Activated CD4-positive, CD25-positive, alpha-beta regulatory T cell treated with anti-CD3 and anti-CD28 coated beads, Interleukin-2, amount 50 U/mL, for 24 hours (primary cell): Measurements from ENCODE around the gene LRRFIP1.

Source experiments
- ATAC-seq, 2 donors: fragments of 150-1000 bp; cut with Tn5 transposase; one replicate each; pipeline ENCODE4 v1.10.0; 2021; ENCODE audit warnings: mild to moderate bottlenecking in 1 of 2, moderate library complexity in 1 of 2

The LRRFIP1 gene

DNA sequence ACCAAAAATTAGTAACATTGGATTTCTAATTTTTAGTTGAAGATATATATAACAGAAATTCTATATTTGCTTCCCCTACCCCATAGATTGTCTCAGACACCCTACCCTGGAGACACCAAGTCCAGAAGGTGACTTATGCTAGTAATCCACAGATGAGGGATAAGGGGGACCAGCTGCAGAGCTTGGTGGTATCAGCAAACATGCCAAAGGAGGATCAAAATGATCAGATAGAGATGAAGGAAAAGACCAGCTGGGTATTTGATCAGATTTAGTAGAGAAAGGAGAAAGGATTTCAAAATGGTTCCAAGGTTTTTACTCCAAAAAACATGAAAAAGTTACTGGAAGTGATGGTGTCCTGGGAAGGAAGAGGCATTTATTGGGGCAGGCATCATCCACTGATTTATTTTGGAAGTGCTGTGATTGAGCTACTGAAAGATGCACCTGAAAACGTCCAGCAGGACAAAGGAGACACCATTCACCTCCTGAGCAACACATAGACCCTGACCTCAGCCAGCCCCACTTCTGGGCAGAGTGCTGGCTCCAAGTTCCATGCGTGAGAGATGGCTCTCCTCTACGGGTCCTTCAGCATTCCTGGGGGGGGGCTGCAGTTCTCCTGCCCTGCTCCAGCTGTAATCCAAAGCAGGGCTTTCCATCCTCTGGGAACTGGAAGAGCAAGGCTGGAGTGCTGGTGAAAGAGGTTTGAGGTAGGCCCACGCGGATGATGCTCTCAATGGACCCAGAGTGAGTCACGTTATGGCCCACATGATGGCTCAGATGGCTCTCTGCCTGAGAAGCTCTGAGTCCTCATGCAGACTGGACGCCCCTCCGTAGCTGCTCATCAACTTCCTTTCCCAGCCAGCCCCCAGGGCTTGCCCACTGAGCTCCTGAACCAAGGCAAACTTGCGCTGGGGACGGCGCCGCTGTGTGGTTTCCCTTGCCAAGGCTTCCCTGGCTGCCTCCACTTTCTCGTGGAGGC, 3.7 kb upstream of the LRRFIP1 start:
- ATAC-seq, result no peak

DNA sequence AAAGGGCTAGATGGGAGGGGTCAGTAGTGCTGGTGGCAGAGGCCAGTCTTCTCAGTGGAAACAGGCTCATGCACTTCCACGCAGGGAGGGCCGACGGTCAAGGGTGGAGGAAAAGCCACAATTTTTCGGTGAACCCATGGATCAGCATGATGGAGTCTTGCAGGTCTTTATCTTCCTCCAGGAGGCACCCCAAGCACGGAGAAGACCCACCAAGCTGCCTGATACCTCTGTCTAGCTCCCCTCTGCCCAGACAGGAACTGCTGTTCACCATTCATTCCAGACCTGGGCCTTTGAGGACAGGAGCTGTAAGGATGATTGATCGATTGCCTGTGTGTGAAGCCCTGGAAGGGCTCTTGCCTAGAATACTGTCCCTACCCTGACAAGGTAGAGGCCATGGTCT, 2.8 kb upstream of the LRRFIP1 start:
- no peak for ATAC-seq

DNA sequence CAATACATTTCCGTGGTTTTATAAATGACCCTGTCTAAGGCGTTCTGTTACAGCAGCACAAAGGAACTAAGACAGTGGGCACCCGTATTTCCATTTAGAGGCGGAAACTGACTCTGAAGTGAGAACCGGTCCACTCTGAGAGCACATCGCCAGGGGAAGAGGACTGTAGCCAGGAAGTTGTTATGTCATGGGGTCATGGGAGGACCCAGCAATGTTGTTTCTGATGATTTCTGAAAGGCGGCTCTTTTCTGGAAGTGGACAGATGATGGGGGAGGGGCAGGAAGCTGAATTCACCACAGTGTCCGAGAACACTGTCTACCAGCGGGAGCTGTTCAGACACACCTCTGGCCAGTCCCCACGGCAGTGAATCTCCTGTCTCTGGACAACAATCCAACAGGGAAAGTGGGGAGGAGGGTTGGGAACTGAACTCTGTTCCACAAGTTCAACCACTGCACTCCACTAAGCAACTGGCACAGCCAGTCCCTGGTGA, 2.1 kb upstream of the LRRFIP1 start:
- no peak for ATAC-seq

DNA sequence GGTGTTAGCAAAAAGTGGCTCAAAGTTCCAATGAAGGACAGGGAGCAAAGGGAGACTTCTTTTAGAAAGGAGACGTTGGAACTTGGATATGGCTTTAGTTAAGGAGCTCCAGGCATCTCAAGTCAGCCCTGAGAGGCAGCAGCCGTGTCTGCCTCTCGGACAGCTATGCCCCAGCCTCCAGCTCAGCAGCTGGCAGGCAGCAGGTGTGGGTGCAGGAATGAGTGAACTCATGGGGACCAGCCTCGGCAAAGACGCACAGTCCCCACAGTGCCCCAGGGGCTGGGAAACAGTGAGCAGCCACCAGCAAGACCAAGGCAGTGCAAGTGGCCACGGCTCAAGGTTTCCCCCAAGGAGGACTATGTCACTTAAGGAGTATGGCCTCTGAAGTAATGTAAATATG, 1.6 kb upstream of the LRRFIP1 start:
- no peak for ATAC-seq

DNA sequence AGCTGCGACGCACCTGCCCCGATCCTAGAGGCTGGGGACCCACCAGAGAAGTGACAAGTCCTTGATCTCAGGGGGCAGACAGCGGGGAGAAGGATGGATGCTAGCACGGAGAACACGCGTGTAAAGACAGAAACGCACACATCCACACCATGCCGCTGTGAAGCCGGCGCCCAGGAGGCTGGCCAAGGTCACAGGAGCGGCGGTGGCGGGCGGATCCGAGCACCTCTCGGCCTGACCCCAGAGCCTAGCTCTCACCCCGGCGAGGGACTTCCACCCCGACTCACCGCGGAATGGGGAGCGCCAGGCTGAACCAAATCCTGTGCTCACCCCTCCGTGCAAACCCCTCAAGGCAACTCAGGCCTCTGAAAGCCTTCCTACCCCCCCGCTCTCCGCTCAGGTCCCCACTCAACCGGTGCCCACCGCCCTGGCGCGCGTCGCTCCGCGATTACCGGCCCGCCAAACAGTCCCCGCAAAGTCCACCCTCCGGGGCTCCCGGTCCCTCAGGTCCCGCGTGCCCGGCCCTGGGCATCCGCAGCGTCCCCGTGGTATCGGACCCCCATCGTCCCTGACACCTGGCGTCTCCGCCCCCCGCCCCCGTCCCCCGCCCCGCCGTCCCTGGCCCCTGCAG, 460 bp upstream of the LRRFIP1 start:
- peak in 1 of 2 donors; percentile 10 for ATAC-seq

DNA sequence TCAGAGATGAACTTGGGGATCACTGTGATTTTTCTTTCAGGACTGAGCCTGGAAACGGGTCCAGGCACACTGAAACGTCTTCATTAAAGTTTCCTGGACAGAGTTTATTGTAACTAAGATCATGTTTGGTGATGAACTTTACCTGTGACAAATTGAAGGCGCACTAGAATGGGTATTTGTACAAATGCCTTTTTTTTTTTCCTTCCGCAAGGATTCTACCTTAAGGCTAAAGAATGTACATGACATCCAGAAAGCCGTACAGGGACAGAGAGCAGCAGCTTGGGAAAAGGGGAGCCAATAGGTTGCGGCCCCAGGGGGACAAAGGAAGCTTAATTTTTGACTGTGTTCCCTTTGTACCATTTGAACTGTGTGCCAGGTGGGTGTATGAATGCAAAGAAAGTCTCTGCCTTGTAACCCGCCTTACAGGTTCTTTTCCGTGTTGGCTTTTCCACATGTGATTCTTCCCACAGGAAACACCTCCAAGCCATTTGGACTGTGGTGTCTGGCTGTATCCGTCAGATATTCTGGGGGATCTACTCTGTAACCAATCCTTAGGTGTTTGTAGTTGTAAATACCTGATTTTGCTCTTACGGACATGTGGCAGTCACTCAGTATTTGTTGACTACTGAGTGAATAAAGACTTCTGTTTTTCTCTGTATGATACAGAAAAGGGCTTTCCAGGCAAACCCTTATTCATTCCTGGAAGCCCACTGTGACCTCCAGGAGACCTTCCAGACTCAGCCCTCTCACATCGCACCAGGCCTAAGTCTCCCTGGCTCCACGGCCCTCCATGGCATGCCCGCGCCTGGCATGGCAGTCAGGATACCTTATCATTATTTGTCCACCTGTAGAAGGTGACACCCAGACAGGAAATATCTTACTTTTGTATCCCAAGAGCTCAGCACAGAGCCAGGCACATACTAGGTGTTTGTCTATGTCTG, 1.1 kb downstream of the LRRFIP1 start:
- no peak for ATAC-seq

DNA sequence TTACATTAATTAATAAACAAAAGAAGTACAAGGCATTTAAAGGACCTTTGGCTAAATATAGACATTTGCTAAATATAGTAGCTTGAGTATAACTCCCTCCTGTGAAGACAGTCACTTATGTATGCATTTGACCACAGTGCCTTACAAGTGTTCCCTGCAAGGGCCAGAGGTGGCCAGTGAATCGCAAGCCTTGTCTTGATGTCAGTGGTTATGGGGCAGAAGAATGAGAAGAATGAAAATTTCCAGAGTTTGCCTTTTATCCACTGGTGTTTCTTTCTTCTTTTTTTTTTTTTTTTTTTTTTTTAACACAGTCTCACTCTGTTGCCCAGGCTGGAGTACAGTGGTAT, 1.8 kb downstream of the LRRFIP1 start:
- no peak for ATAC-seq

DNA sequence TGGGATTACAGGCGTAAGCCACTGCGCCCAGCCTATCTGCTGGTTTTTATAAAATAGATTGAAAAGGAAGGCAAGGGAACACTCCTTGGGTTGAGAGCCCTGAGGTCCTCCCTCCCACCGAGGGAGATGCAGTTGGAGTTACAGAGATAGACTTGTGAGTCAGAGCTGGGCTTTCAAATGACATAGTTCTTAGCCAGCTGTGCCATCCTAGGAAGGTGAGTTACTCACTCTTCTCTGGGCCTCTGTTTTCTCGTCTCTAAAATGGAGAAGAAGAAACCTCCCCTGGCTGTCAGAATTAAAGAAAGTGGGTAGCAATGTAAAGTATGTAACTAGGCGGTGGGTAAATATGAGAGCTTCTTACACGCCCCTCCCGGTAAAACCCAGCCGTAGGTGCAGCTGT, 2.4 kb downstream of the LRRFIP1 start:
- ATAC-seq, result no peak

DNA sequence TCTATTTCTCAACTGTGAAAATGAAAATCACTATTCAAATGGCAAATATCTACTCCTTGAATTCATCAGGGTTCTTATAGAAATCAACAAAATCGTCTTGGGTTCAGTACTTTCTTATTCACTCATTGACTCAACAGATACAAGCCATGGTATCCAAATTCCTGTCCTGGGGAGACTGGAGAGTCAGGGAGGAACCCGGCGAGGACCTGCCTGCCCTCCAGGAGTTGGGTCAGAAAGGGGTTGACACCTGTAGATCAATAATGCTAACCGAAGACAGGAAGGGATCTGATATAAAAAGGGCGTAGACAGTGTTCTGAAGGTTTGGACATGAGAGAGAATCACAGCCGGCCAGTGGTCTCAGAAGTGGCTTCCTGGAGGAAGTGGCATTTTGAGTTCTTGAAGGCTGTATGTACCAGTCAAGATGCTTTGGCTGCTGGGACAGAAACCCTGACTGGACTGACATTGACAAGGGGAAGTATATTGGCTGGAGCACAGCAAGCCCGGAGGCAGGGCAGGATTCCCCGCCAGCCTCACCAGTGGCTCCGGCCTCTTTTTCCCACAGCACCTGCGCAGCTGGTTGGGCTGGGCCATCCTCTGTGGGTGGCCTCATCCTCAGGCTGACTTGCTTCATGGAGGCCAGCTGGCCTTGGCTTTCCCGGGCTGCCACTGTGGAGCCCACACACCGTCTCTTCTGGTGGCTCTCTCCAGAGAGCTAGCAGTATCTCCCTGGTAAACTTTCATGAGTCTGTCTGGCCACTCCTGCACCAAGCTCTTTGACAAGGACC, 3.0 kb downstream of the LRRFIP1 start:
- ATAC-seq, result no peak

DNA sequence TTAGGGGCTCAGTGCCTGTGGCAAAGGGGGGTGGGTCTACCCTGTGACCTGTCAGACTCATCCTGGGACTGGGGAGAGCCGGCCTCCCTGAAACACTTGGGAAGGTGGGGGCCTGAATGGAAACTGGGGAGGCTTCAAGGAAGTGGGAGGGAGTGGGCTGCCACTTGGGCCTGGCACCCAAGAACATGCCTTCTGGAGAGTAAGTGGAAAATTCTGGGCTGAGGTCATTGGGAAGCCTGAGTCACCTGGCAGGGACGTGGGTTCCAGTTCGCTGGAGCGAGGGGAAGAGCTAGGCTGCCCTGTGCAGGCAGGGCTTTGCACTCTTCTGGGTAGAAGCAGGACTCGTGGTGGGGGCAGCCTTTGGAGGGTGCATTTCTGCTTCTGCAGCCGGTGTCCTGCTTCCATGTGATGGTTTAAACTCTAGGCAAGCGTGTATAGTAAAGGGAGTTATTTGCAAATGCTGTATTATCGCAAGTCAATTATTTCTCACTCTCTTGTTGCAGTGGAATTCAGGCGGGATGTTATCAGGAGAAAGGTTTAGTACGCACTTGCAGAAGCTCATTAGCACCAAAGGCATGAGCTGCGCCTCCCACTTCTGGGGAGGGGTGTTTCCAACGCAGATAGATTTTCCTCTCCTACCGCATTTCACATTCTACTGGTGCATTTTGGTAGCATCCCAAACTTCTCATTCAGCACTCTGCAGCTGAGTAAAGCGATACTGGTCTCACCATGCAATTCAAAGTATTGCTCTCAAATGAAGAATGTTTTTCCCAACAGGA, 3.8 kb downstream of the LRRFIP1 start:
- no peak for ATAC-seq

DNA sequence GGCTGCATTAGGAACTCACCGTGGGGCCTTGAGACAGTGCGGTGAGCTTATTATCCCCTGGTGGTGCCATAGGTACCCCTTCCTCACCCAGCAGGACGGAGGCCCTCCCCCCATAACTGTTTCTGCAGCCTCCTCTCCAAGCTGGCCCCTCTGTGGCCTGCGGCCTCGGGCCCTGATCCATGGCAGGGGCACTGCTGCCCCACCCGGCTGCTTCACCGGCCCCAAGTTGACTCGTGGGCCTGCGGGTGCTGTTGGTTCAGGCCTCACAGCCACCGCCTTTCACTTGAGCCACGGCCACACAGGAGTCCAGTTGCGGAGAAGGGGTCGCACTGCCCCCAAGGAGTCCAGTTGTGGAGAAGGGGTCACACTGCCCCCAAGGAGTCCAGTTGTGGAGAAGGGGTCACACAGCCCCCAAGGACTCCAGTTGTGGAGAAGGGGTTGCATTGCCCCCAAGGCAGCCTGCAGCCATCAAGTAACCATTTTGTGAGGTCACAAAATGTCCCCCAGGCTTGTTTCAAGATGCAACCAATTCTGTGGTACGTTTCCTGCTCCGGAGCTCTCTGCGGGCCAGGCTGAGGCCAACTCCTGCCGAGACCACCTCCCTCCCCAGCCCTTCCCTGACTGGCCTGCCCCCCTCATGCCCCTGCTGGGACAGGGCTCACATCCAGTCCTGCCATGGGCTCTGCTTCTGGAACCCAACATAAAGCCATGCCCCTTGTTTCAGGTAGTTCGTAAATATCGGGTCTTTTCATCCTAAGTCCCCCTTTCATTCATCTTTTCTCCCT, 4.6 kb downstream of the LRRFIP1 start:
- ATAC-seq, result no peak

DNA sequence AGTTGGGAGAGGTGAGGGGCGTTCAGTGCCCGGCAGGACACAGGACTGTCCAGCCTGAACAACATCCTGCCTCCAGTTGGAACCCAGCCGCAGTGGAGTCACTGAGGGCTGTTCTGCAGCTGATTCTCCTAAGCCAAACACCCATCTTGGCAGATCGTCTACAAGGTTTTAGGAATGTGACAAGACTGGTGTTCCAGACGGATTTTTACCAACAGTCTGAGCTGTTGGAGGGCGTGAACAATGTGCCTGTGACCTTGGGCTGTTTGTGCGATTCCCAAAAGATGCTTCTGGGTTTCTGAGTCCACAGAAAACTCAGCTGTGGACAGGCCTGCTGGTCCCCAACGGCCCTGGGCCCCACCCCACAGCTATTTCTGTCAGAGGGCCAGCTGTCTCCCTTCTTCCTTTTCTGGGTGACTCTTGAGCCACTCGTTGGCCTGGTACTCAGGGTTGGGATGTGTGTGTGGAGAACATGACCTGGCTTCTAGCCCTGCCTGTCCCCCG, 5.7 kb downstream of the LRRFIP1 start:
- ATAC-seq, result no peak

DNA sequence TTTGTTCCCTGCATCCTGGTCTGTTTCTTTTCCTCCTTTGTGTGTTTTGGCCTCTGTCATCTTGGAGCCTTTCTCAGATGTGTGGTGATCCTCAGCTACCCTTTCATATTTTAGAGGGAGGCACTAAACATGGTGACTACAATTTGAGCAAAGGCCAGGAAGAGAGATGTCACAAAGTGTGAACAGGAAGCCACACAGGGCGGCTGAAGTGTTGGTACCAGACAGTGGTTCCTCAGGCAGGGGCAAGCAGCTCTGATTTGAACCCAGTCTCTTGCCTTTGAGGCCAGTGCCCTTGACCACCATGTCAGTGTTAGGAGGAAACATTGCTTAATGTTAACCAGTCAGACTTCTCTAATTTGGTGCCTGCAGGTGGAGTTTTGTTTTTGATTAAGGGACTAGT, 9.2 kb downstream of the LRRFIP1 start:
- ATAC-seq, result no peak

DNA sequence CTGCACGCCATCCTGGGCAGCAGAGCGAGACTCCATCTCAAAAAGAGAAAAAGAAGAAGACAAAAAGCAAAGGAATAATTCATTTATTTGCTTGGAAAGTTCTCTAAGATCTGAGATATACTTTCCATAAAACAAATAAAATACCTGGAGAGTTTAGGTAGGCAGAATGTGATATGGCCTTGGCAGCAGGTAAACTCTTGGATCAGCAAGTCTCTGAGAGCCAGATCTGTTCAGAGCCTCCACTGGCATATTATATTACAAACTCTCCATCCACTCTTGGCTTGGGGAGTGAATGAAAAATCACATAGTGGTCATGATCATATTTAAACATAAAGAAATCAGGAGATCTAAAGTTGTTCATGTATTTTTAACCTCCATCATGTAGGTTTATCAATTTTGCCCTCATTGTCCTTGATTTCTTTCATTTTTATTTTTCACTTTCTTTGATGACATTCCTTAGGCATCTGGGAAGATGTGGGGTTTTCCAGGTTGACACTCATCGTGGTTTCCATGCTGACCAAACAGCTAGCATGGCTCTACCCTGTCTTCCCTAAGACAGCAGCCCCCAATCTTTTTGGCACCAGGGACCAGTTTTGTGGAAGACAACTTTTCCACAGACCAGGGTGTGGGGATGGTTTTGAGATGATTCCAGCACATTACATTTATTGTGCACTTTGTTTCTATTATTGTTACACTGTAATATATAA, 10.2 kb downstream of the LRRFIP1 start:
- no peak for ATAC-seq

DNA sequence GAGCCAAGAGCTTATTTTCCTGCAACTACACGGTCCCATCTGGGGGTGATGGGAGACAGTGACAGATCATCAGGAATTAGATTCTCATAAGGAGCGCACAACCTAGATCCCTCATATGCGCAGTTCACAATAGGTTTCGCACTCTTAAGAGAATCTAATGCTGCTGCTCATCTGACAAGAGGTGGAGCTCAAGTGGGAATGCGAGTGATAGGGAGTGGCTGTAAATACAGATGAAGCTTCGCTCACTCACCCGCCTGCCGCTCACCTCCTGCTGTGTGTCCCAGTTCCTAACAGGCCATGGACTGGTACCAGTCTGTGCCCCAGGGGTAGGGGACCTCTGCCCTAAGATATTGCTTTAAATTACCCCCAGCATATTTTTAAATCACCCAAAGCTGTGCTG, 10.8 kb downstream of the LRRFIP1 start:
- no peak for ATAC-seq

DNA sequence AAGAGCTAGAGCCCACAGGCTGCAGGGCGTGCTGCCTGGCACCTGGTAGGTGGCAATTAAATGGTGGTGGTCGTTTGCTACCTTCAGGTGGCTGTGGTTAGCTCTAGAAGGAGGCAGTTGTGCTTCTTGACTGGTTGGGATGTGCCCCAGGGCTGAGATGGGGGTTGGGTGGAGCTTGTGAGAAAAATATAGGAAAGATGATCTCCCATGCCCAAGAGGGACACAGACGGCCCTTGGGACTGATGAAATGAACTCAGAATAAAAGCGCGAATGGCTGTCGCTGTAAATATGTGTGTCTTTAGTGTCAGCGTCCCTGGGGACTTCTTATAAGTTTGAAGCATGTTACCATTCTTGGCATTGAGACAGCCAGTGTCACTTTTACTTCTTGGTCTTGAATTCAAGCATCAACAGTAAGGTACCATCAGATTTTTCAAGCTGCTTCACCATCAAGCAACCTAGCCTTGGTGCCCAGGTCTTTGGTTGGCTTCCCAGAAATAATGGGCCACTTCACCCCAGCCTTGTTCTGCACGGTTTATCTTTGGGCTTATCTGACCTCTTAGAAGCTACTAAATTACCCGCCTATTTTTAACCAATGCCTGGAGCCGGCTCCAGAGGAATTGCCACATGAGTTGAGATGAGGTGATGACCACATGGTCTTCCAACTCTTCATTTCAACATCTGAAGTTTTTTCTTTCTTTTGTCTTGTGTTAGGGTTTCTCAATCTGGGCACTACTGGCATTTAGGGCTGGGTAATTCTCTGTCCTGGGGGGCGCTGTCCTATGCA, 11.9 kb downstream of the LRRFIP1 start:
- ATAC-seq, result no peak

DNA sequence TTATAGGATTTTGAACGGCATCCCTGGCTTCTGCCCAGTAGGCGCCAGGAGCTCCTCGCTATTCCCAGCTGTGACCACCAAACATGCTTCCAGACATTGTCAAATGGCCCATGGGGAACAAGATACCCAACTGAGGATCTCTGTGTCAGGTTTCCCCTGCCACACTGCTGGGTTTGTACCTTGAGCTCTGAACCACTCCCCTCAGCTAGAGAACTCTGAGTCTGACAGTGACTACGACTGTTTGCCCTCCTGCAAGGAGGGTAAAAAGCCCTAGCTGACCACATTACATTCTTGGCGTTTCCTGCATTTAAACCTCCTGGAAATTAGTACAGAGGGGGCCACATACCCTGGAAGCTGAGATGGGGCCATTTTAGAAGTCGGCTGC, 12.4 kb downstream of the LRRFIP1 start:
- no peak for ATAC-seq

DNA sequence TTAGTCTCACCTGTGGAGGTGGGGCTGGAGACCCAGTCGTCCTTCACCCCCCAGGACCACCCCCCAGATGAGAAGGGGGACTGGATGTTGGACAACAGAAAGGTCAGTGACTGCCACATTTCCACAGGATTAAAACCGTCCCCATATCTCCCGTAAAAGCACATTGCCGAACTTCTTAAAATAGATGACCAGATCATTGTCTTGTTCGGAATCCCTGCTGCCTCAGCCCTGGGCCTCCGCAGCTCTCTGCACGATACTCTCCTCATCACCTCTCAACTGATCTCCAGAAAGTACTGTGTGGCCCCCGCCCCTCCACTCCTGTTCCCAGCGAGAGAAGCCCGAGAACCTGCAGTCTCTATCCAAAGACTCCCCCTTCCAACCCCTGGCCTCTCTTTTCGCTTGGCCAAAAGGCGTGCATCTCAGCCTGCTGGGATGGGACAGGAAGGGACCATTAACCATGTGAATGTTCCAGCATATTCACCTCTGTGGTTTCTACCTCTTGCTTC, 13.2 kb downstream of the LRRFIP1 start:
- ATAC-seq, result no peak
